ENCODE data around the gene CLSTN2. TPM values are rescaled to one million over a fixed set of nuclear protein-coding genes. Genes with fewer than 3 reads are reported as not detected.

Gene CLSTN2
- total RNA-seq, 1 donor from 2014 or later, result 7.1 TPM

- no peak for DNase-seq (ENCODE audit: low spot score)
Observed at GRCh38 chr3:140236836-140237501, 302.0 kb downstream of the CLSTN2 start.

- no peak for DNase-seq (ENCODE audit: low spot score)
Observed at GRCh38 chr3:140238646-140239314, 303.8 kb downstream of the CLSTN2 start.

- no peak for DNase-seq (ENCODE audit: low spot score)
Observed at GRCh38 chr3:140242818-140243276, 307.9 kb downstream of the CLSTN2 start.

GRCh38 chr3:140243575-140243974 lies 308.6 kb downstream of the CLSTN2 start:
- no peak for DNase-seq (ENCODE audit: low spot score)

GRCh38 chr3:140244893-140245292 lies 309.9 kb downstream of the CLSTN2 start:
- DNase-seq (ENCODE audit: low spot score), result no peak

- no peak for DNase-seq (ENCODE audit: low spot score)
Observed at GRCh38 chr3:140246578-140246977, 311.6 kb downstream of the CLSTN2 start.

- no peak for DNase-seq (ENCODE audit: low spot score)
Observed at GRCh38 chr3:140247775-140248174, 312.8 kb downstream of the CLSTN2 start.

- no peak for DNase-seq (ENCODE audit: low spot score)
Observed at GRCh38 chr3:140249188-140249587, 314.2 kb downstream of the CLSTN2 start.

GRCh38 chr3:140250010-140250855 lies 315.2 kb downstream of the CLSTN2 start:
- DNase-seq (ENCODE audit: low spot score), result no peak

GRCh38 chr3:140250945-140251344 lies 316.0 kb downstream of the CLSTN2 start:
- no peak for DNase-seq (ENCODE audit: low spot score)

- no peak for DNase-seq (ENCODE audit: low spot score)
Observed at GRCh38 chr3:140251678-140252077, 316.7 kb downstream of the CLSTN2 start.

GRCh38 chr3:140252812-140253656 lies 318.0 kb downstream of the CLSTN2 start:
- DNase-seq (ENCODE audit: low spot score), result no peak

GRCh38 chr3:140258222-140258724 lies 323.3 kb downstream of the CLSTN2 start:
- no peak for DNase-seq (ENCODE audit: low spot score)

GRCh38 chr3:140265302-140265701 lies 330.3 kb downstream of the CLSTN2 start:
- DNase-seq (ENCODE audit: low spot score), result no peak

GRCh38 chr3:140268103-140268502 lies 333.1 kb downstream of the CLSTN2 start:
- no peak for DNase-seq (ENCODE audit: low spot score)

GRCh38 chr3:140268610-140269009 lies 333.6 kb downstream of the CLSTN2 start:
- no peak for DNase-seq (ENCODE audit: low spot score)

- DNase-seq (ENCODE audit: low spot score), result no peak
Observed at GRCh38 chr3:140270329-140270728, 335.3 kb downstream of the CLSTN2 start.

- no peak for DNase-seq (ENCODE audit: low spot score)
Observed at GRCh38 chr3:140273542-140274195, 338.7 kb downstream of the CLSTN2 start.

- DNase-seq (ENCODE audit: low spot score), result no peak
Observed at GRCh38 chr3:140274429-140274828, 339.4 kb downstream of the CLSTN2 start.

- no peak for DNase-seq (ENCODE audit: low spot score)
Observed at GRCh38 chr3:140276703-140277102, 341.7 kb downstream of the CLSTN2 start.

GRCh38 chr3:140277886-140278285 lies 342.9 kb downstream of the CLSTN2 start:
- DNase-seq (ENCODE audit: low spot score), result no peak

All from mucosa of gallbladder (tissue), 1 donor.